Measurements from ENCODE around the gene ISCU. TPM values are rescaled to one million over a fixed set of nuclear protein-coding genes. Genes with fewer than 3 reads are reported as not detected.

Gene ISCU
- total RNA-seq, 1 donor from 2014 or later = 78.9 TPM

DNA sequence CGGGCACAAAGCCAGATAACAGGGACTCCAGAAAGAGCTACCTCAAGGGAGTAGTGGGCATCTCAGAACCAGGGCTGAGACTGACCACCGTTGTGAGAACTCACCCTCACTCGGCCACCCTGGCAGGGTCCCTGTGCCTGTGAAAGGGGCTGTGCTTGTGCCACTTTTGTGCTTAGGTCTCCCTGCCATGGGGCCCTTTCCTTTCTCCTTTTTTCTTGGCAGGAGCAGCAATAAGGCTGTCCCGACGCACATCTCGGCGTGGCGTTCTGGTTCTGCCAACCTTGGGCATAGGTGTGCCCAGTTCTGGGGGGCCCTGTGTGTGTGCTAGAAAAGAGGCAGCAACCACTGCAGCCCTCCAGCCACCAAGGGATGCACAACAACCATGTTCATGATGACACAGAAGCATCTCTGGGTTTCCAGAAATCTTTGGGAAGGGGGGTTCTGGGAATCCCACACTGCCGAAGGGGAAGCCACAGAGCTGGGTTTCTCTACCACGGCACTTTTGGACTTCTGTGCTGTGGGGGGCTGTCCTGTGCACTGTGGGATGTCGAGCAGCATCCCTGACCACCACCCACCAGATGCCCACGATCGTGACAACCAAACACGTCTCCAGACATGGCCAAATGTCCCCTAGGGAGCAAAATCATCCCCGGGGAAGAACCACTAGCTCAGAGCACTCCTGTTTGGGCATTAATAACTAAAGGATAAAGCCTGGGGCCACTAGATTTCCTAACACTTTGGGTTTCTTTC lies 48.6 kb downstream of the ISCU start:
- H3K4me3 ChIP-seq = no peak overlapping the region
- Mint-ChIP-seq H3K27ac (no peak overlapping the region), H3K4me3 (no peak overlapping the region), H3K9me3 (no peaks in the 10 kb centered on the region), H3K27me3 (ENCODE audit: insufficient read depth, low read depth) (peaks cover 20% of the 10 kb centered on the region), H3K4me1 (peaks cover 7% of the 10 kb centered on the region), H3K36me3 (no peaks in the 10 kb centered on the region)
- no peaks in the 10 kb centered on the region for H3K27me3 ChIP-seq
- no peaks in the 10 kb centered on the region for H3K4me1 ChIP-seq
- peaks cover under 1% of the 10 kb centered on the region for H3F3A ChIP-seq (ENCODE audit: low read depth)
- no peak overlapping the region for H3K27ac ChIP-seq
- H3K4me2 ChIP-seq = no peak overlapping the region
- no peak overlapping the region for H2AFZ ChIP-seq (replicated peaks)
- H4K20me1 ChIP-seq (ENCODE audit: low read depth) = no peaks in the 10 kb centered on the region
- no peaks in the 10 kb centered on the region for H3K9me3 ChIP-seq (ENCODE audit: low read depth)
- H3K36me3 ChIP-seq = no peaks in the 10 kb centered on the region
- no peaks in the 10 kb centered on the region for H3K79me2 ChIP-seq (ENCODE audit: low read depth)
- DNase-seq (ENCODE audit: low spot score) = no peak
- no peak overlapping the region for H3K9ac ChIP-seq
- TF ChIP-seq, protein P1, sequence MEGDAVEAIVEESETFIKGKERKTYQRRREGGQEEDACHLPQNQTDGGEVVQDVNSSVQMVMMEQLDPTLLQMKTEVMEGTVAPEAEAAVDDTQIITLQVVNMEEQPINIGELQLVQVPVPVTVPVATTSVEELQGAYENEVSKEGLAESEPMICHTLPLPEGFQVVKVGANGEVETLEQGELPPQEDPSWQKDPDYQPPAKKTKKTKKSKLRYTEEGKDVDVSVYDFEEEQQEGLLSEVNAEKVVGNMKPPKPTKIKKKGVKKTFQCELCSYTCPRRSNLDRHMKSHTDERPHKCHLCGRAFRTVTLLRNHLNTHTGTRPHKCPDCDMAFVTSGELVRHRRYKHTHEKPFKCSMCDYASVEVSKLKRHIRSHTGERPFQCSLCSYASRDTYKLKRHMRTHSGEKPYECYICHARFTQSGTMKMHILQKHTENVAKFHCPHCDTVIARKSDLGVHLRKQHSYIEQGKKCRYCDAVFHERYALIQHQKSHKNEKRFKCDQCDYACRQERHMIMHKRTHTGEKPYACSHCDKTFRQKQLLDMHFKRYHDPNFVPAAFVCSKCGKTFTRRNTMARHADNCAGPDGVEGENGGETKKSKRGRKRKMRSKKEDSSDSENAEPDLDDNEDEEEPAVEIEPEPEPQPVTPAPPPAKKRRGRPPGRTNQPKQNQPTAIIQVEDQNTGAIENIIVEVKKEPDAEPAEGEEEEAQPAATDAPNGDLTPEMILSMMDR (IDR thresholded peaks at IDR 0.05) = no peak
- no peak for TF ChIP-seq EZH2 (IDR thresholded peaks at IDR 0.05)

DNA sequence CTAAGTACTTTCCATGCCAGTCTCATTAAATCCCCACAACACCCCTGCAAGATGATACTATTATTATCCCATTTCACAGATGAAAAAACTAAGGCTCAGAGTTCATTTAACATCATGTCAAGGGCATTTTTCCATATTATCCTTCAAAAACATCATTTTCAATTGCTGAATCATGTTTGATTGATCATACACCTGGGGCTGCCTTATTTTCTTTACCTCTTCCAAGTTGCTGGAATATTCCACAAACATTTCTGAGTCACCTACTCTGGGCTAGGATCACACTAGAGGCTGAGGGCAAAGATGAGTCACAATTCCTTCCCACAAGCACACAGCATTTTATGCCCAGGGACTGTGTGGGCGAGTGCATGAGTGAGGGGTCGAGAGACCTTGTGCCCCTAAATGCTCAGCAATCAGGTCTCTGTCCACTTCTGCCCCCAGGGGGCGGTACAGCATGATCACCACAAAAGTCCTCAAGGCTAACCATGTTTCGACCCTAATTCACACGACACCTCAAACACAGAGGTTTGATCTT lies 49.6 kb downstream of the ISCU start:
- peak; percentile 68 for DNase-seq (ENCODE audit: low spot score)
- H3K4me1 Mint-ChIP-seq = peaks cover 7% of the 10 kb centered on the region
- no peaks in the 10 kb centered on the region for H3K9me3 ChIP-seq (ENCODE audit: low read depth)
- H3K4me2 ChIP-seq = no peak overlapping the region
- H4K20me1 ChIP-seq (ENCODE audit: low read depth) = no peaks in the 10 kb centered on the region
- no peaks in the 10 kb centered on the region for H3F3A ChIP-seq (ENCODE audit: low read depth)
- no peaks in the 10 kb centered on the region for H3K36me3 ChIP-seq
- no peak overlapping the region for H3K27ac Mint-ChIP-seq
- H3K9me3 Mint-ChIP-seq = no peaks in the 10 kb centered on the region
- no peak overlapping the region for H3K4me3 ChIP-seq
- no peak overlapping the region for H3K27ac ChIP-seq
- no peak overlapping the region for H2AFZ ChIP-seq (replicated peaks)
- no peaks in the 10 kb centered on the region for H3K36me3 Mint-ChIP-seq
- H3K4me1 ChIP-seq = no peaks in the 10 kb centered on the region
- H3K9ac ChIP-seq = no peak overlapping the region
- H3K4me3 Mint-ChIP-seq = no peak overlapping the region
- no peaks in the 10 kb centered on the region for H3K27me3 ChIP-seq
- TF ChIP-seq, protein P1 (IDR thresholded peaks at IDR 0.05) = peak; percentile 58
- TF ChIP-seq EZH2phosphoT487 (IDR thresholded peaks at IDR 0.05) = no peak
- peaks cover 21% of the 10 kb centered on the region for H3K27me3 Mint-ChIP-seq (ENCODE audit: insufficient read depth, low read depth)
- no peaks in the 10 kb centered on the region for H3K79me2 ChIP-seq (ENCODE audit: low read depth)

DNA sequence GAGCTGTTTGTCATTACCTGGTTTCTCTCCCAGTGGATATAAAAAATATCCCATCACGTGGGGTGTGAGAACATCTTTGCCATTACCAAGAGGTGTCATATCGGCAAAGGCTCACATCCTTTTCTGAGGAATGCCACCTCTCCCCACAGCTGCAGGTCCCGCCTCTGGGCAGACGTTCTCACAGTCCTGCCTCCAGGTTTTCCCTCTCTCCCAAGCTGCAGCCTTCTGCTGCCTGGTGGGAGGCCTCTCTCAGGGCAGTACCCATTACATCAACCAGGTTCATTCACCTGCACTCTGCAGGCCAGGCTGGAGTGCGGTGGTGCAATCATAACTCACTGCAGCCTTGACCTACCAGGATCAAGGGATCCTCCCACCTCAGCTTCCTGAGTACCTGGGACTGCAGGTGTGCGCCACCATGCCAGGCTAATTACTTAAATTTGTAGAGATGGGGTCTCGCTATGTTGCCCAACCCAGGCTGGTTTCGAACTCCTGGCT lies 50.4 kb downstream of the ISCU start:
- Mint-ChIP-seq H3K36me3 (no peaks in the 10 kb centered on the region), H3K27me3 (ENCODE audit: insufficient read depth, low read depth) (peaks cover 21% of the 10 kb centered on the region), H3K4me1 (peaks cover 3% of the 10 kb centered on the region), H3K9me3 (no peaks in the 10 kb centered on the region), H3K27ac (peak overlapping the region; percentile 72), H3K4me3 (peak overlapping the region; percentile 24)
- Histone ChIP-seq H3K4me3 (no peak overlapping the region), H3K4me2 (no peak overlapping the region), H4K20me1 (ENCODE audit: low read depth) (no peaks in the 10 kb centered on the region), H3F3A (ENCODE audit: low read depth) (no peaks in the 10 kb centered on the region), H3K9ac (no peak overlapping the region), H3K27me3 (no peaks in the 10 kb centered on the region), H3K4me1 (no peaks in the 10 kb centered on the region), H3K9me3 (ENCODE audit: low read depth) (no peaks in the 10 kb centered on the region), H2AFZ (replicated peaks) (no peak overlapping the region), H3K36me3 (no peaks in the 10 kb centered on the region), H3K79me2 (ENCODE audit: low read depth) (no peaks in the 10 kb centered on the region), H3K27ac (no peak overlapping the region)
- TF ChIP-seq EZH2phosphoT487 (IDR thresholded peaks at IDR 0.05) (no peak), EZH2 (IDR thresholded peaks at IDR 0.05) (no peak)
- TF ChIP-seq, protein P1 (IDR thresholded peaks at IDR 0.05) = no peak
- peak; percentile 48 for DNase-seq (ENCODE audit: low spot score)

Measured in neural progenitor cell (in vitro differentiated cells).